ENCODE results near the gene TLE4.

- no peak for TF ChIP-seq CTCF (conservative IDR thresholded peaks at IDR 0.05 in 1 of 2, IDR thresholded peaks at IDR 0.05 in 1 of 2; ENCODE audit: extremely low read depth in 1 of 2, insufficient read depth in 1 of 2, low read depth in 1 of 2, low read length in 2 of 2)
- TF ChIP-seq EZH2 (IDR thresholded peaks at IDR 0.05; ENCODE audit: borderline replicate concordance, low read length), result no peak
Measured at GRCh38 chr9:79665931-79666330, 94.2 kb downstream of the TLE4 start.
